GM19452 (cell line): ENCODE data around the gene MAP2K1.
"Not testable (repeated sequence)": the region's sequence is repeated elsewhere in the genome, so short reads cannot be mapped to it uniquely, and the experiment has no call there.

Experiments used
- ATAC-seq: cut with Tn5 transposase; IDR thresholded peaks from one replicate; pipeline ENCODE4 v1.9.1; 2021; ENCODE audit not compliant: unreplicated experiment

MAP2K1 gene

GRCh38 chr15:66386204-66387123 is at the start of gene MAP2K1:
MAP2K1 (plus strand) TSS chr15:66386912; CDS start chr15:66387348, 436 bp downstream.
- ATAC-seq = peak; percentile 63

DNA sequence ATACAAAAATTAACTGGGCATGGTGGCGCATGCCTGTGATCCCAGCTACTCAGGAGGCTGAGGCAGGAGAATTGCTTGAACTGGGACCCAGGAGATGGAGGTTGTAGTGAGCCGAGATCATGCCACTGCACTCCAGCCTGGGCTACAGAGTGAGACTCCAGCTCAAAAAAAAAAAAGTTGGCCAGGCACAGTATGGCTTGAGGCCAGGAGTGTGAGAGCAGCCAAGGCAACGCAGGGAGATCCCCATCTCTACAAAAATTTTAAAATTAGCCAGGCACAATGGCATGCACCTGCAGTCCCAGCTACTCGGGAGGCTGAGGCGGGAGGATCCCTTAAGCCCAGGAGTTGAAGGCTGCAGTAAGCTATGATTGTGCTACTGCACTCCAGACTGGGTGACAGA is 38.2 kb upstream of the MAP2K1 start:
- ATAC-seq = not testable (repeated sequence)

- no peak for ATAC-seq
Observed at GRCh38 chr15:66356077-66356358, 30.7 kb upstream of the MAP2K1 start.

DNA sequence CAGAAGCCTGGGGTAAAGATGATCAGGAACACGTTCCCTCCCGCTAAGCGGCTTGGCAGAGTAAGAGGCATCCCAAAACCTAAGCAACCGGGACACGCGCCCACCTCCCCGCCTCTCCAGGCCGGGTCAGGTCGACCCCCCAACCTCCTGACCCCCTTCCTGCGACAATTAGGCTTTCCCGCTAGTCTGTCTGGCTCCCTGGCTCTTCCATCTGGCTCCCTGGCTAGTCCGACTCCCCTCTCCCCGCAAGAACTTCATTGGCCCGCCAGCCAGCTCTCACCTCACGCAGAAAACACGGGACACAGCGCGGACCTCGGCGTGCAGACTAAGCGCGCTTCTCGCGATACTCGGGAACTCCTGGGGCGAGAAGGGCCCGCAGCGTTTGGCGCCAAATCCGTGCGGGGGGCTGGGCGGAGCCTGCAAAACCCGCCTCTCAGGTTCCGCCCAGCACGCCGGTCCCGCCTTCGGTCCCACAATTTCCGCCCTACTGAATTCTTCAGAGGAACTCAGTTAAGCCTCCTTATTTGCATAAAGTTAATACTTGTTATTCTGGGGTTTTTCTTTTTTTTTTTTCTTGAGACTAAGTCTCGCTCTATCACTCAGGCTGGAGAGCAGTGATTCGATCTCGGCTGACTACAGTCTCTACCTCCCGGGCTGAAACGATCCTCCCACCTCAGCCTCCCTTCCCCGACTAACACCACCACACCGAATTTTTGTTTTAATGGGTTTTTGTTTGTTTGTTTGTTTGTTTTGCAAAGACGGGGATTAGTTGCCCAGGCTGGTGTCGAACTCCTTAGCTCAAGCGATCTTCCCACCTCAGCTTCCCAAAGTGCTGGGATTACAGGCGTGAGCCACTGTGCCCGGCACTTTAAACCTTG is 30.1 kb upstream of the MAP2K1 start, which contains the start of gene TIPIN:
TSS of gene TIPIN (minus strand) at position 327 of the 878 bp plus-strand sequence. CDS start 3,738 bp downstream, outside the sequence.
- ATAC-seq = peak; percentile 92

GRCh38 chr15:66359740-66360139 is 27.0 kb upstream of the MAP2K1 start:
- ATAC-seq = no peak

DNA sequence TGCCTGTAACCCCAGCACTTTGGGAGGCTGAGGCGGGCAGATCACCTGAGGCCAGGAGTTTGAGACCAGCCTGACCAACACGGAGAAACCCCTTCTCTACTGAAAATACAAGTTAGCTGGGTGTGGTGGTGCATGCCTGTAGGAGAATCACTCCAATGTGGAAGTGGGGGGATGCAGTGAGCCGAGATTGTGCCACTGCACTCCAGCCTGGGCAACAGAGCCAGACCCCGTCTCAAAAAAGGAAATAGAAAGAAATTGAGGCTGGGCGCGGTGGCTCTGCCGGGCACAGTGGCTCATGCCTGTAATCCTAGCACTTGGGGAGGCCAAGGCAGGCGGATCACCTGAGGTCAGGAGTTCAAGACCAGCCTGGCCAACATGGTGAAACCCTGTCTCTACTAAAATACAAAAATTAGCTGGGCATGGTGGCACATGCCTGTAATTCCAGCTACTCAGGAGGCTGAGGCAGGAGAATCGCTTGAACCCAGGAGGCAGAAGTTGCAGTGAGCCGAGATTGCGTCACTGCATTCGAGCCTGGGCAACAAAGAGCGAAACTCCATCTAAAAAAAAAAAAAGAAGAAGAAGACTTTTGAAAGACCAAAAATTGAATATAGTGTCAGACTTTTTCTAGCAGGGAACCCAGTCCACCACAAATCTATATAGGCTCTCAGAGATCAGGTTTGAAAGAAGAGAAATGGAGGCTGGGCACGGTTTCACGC is 24.8 kb upstream of the MAP2K1 start:
- not testable (repeated sequence) for ATAC-seq

DNA sequence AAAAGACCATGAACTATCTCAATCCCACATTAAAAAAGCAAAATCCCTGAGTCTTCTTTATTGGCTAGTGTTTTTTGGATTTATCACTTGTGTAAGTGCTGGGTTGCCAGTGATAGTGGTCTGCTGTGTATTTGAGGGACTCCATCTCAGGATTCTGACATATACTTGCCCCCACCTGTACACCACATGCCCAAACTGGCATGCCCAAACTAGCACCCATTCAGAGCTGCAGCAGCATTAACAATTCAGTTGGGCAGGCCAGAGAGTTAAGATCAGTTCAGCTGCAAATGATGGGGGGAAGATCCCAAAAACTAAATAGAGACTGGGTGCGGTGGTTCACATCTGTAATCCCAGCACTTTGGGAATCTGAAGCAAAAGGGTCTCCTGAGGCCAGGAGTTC is 23.9 kb upstream of the MAP2K1 start:
- ATAC-seq = no peak

GRCh38 chr15:66364944-66365528 is 21.7 kb upstream of the MAP2K1 start:
- ATAC-seq = no peak

DNA sequence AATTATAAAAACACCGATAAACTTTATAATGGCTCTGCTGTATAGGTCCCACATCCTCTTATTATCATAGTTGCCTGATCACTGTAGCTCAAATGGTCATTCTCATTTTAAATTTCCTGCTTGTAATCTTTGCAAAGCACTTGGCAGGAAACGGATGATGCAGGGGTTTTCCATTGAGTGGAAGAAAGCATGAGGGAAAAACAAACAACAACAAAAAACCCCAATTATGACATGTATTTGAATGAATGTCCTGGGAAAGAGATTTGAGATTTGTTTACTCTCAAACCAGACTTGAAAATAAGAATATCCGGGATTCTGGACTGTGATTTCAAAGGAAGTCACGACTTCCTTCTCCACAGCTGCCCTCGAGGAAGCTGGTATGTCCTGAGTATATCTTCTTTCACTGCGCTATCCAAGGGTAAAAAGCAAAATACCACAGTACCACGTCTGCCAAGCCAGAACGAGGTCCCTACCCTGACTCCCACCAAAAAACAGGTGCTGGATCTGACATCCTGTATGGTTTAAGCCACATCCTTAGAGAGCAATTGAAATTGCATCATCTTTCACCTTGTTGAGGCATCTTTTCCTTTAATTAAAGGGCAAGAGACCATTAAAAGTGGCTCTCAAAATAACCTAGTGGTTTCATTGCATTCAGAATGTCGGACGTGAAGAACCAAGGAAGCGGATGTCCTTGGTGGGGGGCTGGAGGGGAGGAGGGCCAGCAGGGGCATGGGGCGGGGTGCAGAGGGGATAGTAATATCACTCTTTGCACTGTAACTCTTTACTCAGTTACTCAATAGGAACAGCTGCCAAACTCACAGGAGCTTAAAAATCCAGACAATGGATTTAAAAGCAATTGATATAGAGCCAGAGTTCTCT is 16.7 kb upstream of the MAP2K1 start:
- no peak for ATAC-seq

DNA sequence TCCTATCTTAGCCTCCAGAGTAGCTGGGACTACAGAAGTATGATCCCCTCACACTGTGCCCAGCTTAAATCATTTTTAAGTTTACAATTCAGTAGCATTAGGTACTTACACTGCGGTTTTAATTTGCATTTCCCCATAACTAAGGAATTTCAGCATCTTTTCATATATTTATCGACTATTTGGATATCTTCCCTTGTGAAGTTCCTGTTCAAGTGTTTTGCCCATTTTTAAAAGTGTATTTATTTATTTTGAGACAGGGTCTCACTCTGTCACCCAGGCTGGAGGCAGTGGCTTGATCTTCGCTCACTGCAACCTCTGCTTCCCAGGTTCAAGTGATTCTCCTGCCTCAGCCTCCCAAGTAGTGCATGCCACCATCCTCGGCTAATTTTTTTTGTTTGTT is 12.5 kb upstream of the MAP2K1 start:
- no peak for ATAC-seq

GRCh38 chr15:66378814-66379430 is 7.8 kb upstream of the MAP2K1 start:
- no peak for ATAC-seq

DNA sequence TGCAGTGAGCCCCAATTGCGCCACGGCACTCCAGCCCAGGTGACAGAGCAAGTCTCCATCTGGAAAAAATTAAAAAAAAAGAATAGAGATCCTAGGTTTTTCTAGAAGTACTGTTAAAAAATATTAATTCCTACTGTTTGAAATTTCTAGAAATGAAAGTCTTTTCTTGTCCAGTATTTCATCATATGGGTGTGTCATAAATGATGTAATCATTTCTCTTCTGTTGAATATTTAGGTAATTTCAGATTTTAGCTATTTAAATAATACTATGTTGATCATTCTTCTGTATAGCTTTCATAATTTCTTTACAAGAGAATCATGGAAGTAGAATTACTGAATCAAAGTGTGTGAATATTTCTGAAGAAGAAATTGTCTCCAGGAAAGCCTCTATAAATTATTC is 5.3 kb upstream of the MAP2K1 start:
- ATAC-seq = not testable (repeated sequence)

GRCh38 chr15:66387163-66388042 is 691 bp downstream of the MAP2K1 start:
- no peak for ATAC-seq

GRCh38 chr15:66388043-66388363 is 1.3 kb downstream of the MAP2K1 start:
- ATAC-seq = no peak

- ATAC-seq = no peak
Observed at GRCh38 chr15:66388576-66388975, 1.9 kb downstream of the MAP2K1 start.

- ATAC-seq = no peak
Observed at GRCh38 chr15:66389098-66389858, 2.6 kb downstream of the MAP2K1 start.

DNA sequence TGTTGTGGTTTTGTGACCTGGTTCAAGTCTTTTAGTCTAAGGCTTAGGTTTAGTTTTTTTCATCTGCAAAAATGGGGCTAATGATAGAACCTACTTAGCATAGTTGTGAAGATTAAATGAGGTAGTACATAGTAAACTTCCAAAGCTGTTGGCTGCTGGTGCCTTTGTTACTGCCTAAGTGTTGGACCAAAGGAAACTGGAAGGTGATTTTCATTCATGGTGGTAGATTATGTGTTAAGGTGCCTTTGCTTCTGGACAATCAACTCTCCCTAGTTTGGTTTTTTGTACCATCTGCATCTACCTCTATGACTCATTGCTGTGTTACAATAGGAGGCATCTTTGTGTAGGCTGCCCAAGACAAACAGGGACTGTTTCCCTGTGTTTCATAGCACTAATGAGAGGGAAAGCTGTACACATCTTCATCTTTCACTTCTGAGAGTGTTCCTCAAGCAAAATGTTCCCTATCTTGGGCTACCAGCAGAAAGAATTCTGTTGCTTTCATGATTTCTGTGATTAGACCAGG is 3.2 kb downstream of the MAP2K1 start:
- no peak for ATAC-seq

DNA sequence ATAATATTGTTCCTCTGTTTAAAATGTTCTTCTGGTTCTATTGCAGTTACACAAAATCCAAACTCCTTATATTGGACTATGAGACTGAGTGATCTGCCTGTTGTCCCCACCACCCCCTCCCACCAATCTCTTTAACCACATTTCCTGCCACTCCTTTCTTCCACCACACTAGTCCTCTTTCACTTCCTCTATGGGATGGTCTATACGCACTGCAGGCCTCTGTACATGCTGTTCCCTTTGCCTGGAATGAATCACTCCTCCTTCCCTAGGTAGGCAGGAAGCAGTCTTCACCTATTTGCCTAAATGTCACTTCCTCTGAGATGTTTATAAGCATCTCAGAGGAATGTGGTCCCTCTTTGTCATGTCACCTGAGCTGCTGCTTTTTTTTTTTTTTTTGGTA is 4.0 kb downstream of the MAP2K1 start:
- no peak for ATAC-seq
